ENCODE measurements around the gene FBXO38. TPM values are rescaled to one million over a fixed set of nuclear protein-coding genes. Genes with fewer than 3 reads are reported as not detected.

Gene FBXO38
- total and polyA plus RNA-seq, 9 of the 15 experiments (the other 6 are each of a cell fraction or from before 2014, with no cell fraction given) = 7.4 to 39.4 (median 29.3) TPM

- in situ Hi-C loops (cut with MboI) (no loop called here), intact Hi-C loops (cut with micrococcal nuclease) (no loop called here)
- H2AFZ ChIP-seq (ENCODE audit: low read depth, low read length) = no peak overlapping the region
- H3K9me1 ChIP-seq (ENCODE audit: control insufficient read depth, insufficient read depth, low read length) = no peaks in the 10 kb centered on the region
- peaks cover 7 to 22% of the 10 kb centered on the region in 2 experiments; a peak in 3 of 5 replicates for H3K4me1 ChIP-seq (replicated peaks in 1 of 2; ENCODE audit: control insufficient read depth in 2 of 2, insufficient read depth in 2 of 2, low read length in 2 of 2)
- no TSS peak for BruUV-seq (replicated peaks)
- no peak for ATAC-seq
- no peak for FAIRE-seq
- no peak overlapping the region for H3K27ac ChIP-seq (ENCODE audit: extremely low read depth, low read depth, low read length)
- no peak overlapping the region for H3K4me2 ChIP-seq (ENCODE audit: insufficient read depth, low read length)
- no peak overlapping the region for H3K4me3 ChIP-seq
- no peak overlapping the region for H3K9ac ChIP-seq (ENCODE audit: insufficient read depth in 1 of 2, low read depth in 2 of 2, low read length in 2 of 2)
- ChIA-PET CTCF (ENCODE audit: low intra/inter-chr PET ratio) (no interaction called here), POLR2A (interaction anchor here (0.6 kb wide), 2 partner anchors 103 to 664 kb away, joined by 3 to 4 read pairs; no protein-coding TSS in a partner anchor)
- peaks cover 82% of the 10 kb centered on the region for H3K79me2 ChIP-seq (ENCODE audit: control insufficient read depth, insufficient read depth, low read length)
- H3K27me3 ChIP-seq (ENCODE audit: control insufficient read depth in 2 of 2, insufficient read depth in 2 of 2, low read length in 2 of 2) = no peaks in the 10 kb centered on the region
- WGBS (ENCODE audit: insufficient coverage, low coverage, missing lambda C conversion rate) = 68% methylated on average over 1 of the region's 1 CpG
- TF ChIP-seq TCF3 (CRISPR knock-in tag; IDR thresholded peaks at IDR 0.05) (no peak), CBFA2T3 (IDR thresholded peaks at IDR 0.05) (no peak), CBX5 (IDR thresholded peaks at IDR 0.05; ENCODE audit: borderline replicate concordance, low read depth) (no peak), PHB (CRISPR knock-in tag; IDR thresholded peaks at IDR 0.05) (no peak), TCF7L2 (IDR thresholded peaks at IDR 0.05; ENCODE audit: low read depth, low read length) (no peak), CREM (IDR thresholded peaks at IDR 0.05; ENCODE audit: low read depth) (no peak), E2F3 (CRISPR knock-in tag; IDR thresholded peaks at IDR 0.05) (no peak), ASH1L (IDR thresholded peaks at IDR 0.05; ENCODE audit: borderline replicate concordance, low read depth, partially characterized antibody) (no peak), HSF4 (CRISPR knock-in tag; IDR thresholded peaks at IDR 0.05; ENCODE audit: borderline replicate concordance) (no peak), KLF6 (CRISPR knock-in tag; IDR thresholded peaks at IDR 0.05; ENCODE audit: borderline replicate concordance) (no peak), POLR2B (IDR thresholded peaks at IDR 0.05; ENCODE audit: low read depth, partially characterized antibody) (no peak)
- no peaks in the 10 kb centered on the region; the same call in 1 of the 2 replicates for H4K20me1 ChIP-seq (replicated peaks; ENCODE audit: control insufficient read depth, insufficient read depth, low read length)
- no peak for DNase-seq (ENCODE audit: extremely low read depth in 1 of 4, low spot score in 3 of 4)
- no peaks in the 10 kb centered on the region for H3K9me3 ChIP-seq (replicated peaks; ENCODE audit: control insufficient read depth, insufficient read depth, low read depth, low read length)
- peaks cover 13% of the 10 kb centered on the region for H3K36me3 ChIP-seq (ENCODE audit: control insufficient read depth, insufficient read depth, low read length)
Measured at GRCh38 chr5:148388696-148389095, 4.9 kb downstream of the FBXO38 start.

All from K562 (cell line).